Neural progenitor cell (in vitro differentiated cells): ENCODE results near the gene VMP1.

Experiments
- EZH2 ChIP-seq: fragments of 200-600 bp; sonication (generic); IDR thresholded peaks from 2 replicates; pipeline ENCODE4 v1.6.1; 2017; ENCODE audit warnings: antibody characterized with exemption, mild to moderate bottlenecking, moderate library complexity
- EZH2phosphoT487 ChIP-seq: fragments of 200-600 bp; sonication (generic); IDR thresholded peaks from 2 replicates; pipeline ENCODE4 v1.6.1; 2017; ENCODE audit warnings: antibody characterized with exemption
- TF ChIP-seq, protein P1 (sequence below): fragments of 200-600 bp; sonication (generic); IDR thresholded peaks from 2 replicates; pipeline ENCODE4 v1.5.1; 2017; ENCODE audit warnings: antibody characterized with exemption, mild to moderate bottlenecking

DNA sequence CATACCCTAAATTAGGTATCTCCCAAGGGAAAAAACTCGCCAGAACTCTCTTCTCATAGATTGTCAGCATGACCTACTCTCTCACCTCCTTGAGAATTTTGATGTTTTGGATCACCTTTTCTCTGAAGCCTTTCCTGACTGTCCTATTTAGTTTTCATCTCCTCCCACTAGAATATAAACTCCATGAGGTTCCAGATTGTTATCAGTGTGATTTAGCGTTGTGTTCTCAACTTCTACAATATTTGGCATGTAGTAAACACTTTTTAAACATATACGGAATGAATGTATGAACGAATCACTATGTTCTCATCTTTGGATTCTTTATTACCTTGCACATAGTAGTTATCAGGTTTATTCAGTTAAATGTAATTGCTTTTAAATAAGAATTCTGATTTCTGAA is 88.7 kb downstream of the VMP1 start:
- no peak for TF ChIP-seq EZH2phosphoT487
- TF ChIP-seq, protein P1, sequence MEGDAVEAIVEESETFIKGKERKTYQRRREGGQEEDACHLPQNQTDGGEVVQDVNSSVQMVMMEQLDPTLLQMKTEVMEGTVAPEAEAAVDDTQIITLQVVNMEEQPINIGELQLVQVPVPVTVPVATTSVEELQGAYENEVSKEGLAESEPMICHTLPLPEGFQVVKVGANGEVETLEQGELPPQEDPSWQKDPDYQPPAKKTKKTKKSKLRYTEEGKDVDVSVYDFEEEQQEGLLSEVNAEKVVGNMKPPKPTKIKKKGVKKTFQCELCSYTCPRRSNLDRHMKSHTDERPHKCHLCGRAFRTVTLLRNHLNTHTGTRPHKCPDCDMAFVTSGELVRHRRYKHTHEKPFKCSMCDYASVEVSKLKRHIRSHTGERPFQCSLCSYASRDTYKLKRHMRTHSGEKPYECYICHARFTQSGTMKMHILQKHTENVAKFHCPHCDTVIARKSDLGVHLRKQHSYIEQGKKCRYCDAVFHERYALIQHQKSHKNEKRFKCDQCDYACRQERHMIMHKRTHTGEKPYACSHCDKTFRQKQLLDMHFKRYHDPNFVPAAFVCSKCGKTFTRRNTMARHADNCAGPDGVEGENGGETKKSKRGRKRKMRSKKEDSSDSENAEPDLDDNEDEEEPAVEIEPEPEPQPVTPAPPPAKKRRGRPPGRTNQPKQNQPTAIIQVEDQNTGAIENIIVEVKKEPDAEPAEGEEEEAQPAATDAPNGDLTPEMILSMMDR, result no peak
- no peak for TF ChIP-seq EZH2
